ENCODE data around the gene CCDC32.
"Not testable (repeated sequence)": the region's sequence is repeated elsewhere in the genome, so short reads cannot be mapped to it uniquely, and the experiment has no call there.

The CCDC32 gene
- total RNA-seq, result 18.8 to 29.7 reads per million in 2 donors

DNA sequence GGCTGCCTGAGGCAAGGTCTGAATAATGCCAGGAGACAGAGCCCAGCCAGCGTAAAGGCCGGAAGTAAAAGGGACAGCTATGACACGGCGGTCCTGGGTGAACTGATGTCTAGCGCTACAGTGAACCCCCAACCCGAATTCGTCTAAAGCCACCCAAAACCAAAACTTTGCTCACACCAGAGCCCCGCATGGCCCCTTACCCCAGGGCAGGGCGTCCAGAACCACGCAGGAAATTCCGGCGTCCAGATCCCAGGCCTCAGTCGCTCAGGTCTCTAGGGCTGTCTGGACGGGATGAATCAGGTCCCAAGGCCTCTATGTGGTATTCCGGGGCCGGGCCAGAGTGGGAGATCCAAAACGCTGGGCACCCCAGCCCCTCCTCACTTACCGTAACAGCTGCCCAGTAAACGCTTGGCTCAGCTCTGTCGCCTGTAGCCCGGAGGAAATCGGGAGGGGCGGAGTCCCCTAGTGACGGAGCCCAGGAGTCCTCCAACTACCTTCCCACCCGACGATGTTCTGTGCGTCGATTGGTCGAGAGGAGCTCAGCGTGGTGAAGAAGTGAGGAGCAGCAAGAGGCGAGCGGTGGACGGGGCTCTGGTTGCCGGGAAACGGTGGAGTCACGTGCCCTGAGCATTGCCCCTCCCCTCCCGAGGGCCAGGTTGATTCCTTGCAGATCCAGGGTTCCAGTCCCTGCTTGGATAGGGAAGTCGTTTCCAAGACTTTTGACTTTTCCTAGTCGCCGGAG lies at the start of gene CCDC32:
Gene CCDC32 (minus strand): TSS at position 452 of the 742 bp plus-strand sequence. CDS start 2,027 bp downstream, outside the sequence.
- peak; percentile 90 for DNase-seq

GRCh38 chr15:40613080-40613479 lies 48.2 kb upstream of the CCDC32 start:
- DNase-seq, result no peak

GRCh38 chr15:40603935-40604334 lies 39.1 kb upstream of the CCDC32 start:
- no peak for DNase-seq

DNA sequence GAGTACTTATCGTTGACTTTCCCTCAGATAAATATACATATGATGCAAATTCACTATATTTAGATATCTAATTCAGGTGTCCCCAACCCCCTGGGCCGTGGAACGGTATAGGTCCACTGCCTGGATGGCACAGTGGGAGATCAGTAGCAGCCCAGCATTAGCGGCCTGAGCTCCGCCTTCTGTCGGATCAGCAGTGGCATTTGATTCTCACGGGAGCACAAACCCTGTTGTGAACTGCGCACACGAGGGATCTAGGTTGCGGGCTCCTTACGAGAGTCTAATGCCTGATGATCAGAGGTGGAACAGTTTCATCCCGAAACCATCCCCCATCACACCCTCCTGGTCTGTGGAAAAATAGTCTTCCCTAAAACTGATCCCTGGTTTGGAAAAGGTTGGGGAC lies 36.1 kb upstream of the CCDC32 start:
- DNase-seq, result no peak

GRCh38 chr15:40598672-40599071 lies 33.8 kb upstream of the CCDC32 start:
- DNase-seq, result no peak

- no peak for DNase-seq
These were observed 33.3 kb upstream of the CCDC32 start for GRCh38 chr15:40598126-40598525.

- no peak for DNase-seq
These were observed 32.2 kb upstream of the CCDC32 start for GRCh38 chr15:40597024-40597423.

- DNase-seq, result no peak
These were observed 30.9 kb upstream of the CCDC32 start for GRCh38 chr15:40595773-40596172.

GRCh38 chr15:40595219-40595618 lies 30.4 kb upstream of the CCDC32 start:
- no peak for DNase-seq

GRCh38 chr15:40594429-40594836 lies 29.6 kb upstream of the CCDC32 start:
- DNase-seq, result peak; percentile 20

DNA sequence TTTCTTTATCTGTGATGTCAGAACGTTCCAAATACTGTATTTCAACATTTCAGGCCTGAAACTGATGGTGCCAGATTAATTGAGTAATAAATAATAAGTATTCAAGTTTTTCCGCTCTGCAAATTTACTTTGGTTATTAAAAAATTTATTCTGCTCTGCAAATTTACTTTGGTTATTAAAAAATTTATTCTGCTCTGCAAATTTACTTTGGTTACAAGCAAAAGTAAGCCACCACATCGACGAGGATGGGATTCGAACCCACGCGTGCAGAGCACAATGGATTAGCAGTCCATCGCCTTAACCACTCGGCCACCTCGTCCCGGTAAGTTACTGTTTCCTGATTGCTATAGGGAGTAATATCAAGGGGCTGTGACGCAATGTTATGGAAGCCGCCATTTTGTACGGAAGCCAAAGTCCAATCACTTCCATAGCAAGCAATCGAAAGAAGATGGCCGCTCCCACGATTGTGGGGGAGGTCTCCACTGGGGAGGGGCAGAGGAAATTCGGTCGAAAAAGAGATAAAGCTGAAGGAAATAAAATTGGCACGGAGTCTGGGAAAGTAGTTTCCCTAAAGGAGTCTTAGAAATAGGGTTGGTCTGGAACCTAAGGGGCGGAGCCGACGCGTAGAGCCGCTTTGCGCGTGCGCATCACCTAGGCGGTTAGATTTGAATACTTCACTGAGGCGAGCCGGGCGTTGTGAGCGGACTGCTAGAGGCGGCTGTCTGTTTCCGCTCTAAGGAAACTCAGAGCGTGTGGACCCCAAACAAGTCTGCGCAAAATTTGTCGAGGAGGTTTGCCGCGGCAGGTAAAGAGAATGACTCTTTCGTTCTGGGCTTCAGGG lies 29.0 kb upstream of the CCDC32 start, which contains the start of gene KNL1:
Gene KNL1 (plus strand): TSS at position 662 of the 841 bp plus-strand sequence. CDS start 8,683 bp downstream, outside the sequence.
- peak; percentile 80 for DNase-seq

DNA sequence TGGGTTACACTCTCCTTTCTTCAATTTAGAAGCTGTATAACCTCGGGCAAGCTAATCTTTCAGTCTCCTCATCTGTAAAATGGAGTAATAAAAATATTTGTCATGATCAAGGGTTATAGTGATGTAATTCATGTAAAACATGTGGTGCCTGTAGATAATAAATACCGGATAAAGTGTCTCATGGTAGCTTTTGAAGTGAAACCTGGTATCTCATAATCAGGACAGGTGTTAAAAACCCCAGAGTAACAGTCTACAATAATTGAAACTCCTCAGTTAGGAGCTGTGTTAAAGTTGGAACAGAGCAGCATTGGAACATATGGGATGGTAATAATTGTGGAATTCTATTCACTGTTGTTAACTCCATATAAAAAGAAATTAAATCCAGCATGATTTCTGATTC lies 28.3 kb upstream of the CCDC32 start:
- no peak for DNase-seq

DNA sequence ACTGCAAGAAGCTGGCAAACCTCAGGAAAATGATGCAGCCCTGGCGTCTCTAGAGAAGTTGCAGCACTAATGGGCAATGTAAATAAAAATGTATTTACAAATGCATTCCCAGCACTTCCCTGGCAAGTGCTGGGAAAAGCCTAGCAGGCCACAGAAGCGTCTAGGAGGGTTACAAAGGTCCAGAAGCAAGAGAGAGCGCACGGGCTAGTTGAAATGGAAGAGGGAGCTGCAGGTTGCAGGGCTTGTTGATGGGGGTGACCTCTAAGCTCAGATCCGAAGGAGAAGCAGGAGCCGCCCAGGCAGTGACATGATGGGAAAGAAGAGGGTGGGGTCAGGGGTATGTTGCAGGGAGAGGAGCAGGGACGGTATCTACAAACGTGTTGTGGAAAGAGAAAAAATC lies 26.5 kb upstream of the CCDC32 start:
- DNase-seq, result no peak

DNA sequence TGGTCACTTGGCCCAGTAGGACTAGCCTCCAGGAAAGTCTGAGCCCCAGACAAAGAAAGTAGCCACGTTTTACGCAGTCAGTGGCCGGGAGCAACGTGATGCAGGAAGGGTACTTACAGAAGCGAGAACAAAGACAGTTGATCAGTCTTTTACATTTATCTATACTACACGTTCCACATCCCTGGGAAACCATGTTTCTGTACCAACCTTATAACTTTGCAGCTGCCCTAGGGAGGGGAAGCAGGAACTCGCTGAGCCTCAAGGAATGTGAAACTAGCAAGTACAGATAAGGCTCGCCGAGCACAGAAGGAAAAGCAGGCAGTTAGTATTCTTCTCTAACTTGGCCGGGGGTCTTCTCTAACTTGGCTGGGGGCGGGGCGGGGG lies 25.8 kb upstream of the CCDC32 start:
- DNase-seq, result no peak

DNA sequence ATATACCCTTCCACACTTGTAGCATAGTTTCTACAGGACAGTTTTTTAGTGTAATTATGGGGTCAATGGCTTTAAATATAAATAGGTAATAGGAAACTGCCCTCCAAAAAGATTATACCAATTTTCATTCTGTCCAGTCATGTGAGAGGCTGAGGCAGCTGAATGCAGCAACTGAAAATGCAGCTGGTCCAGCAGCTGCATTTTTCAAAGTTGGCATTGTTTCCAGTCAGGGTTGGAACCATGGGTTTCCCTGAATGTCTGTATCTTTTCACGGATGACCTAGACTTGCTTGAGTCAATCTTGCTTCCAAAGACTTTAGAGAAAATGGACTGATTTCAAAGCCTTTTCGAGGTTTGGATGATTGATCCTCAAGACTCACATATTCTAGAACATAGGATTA lies 19.3 kb upstream of the CCDC32 start:
- DNase-seq, result no peak

DNA sequence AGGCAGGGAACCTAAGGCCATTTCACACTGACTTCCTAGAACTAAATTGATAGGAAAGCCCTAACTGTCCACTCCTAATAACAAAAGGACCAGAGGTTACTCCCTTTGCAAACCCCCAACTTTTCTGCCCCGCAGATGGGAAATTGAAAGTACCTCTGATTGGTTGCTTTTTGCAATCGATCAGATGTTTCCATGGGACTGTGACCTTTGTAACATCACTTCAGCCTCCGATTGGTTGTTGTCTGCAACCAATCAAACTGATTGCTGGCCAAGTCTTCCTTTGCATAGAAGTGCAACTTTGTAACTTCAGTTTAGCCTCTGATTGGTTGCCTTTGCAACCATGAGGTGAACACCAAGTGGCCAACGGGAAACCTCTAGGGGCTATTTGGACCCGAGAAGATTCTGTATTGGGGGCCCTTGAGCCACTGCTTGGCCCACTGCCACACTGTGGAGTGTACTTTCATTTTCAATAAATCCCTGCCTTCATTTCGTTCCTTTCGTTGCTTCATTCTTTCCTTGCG lies 17.9 kb upstream of the CCDC32 start:
- no peak for DNase-seq

DNA sequence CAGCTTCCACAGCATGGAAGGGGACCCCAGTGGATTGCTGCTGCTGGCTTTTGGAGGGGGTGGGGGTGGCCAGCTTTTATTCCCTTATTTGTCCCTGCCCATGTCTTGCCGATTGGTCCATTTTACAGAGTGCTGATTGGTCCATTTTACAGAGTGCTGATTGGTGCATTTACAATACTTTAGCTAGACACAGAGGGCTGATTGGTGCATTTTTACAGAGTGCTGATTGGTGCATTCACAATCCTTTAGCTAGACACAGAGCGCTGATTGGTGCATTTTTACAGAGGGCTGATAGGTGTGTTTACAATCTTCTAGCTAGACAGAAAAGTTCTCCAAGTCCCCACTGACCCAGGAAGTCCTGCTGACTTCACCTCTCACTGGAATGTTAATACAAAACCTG lies 17.0 kb upstream of the CCDC32 start:
- DNase-seq, result not testable (repeated sequence)

GRCh38 chr15:40578892-40579291 lies 14.1 kb upstream of the CCDC32 start:
- DNase-seq, result no peak

- DNase-seq, result not testable (repeated sequence)
These were observed 12.1 kb upstream of the CCDC32 start for GRCh38 chr15:40576914-40577313.

DNA sequence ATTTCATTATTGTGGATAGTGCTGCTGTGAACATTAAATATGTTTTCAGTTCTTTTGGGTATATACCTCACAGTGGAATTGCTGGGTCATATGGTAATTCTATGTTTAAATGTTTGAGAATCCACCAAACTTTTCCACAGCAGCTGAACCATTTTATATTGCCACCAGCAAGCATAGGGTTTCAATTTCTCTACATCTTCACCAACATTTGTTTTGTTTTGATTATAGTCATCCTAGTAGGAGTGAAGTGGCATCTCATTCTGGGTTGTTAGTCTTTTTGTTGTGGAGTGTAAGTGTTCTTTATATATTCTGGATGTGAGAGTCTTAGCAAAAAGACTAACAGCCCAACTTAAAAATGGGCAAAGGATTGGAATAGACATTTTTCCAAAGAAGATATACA lies 10.3 kb upstream of the CCDC32 start:
- DNase-seq, result no peak

- peak; percentile 93 for DNase-seq
These were observed 4.5 kb upstream of the CCDC32 start, which contains the start of gene RPUSD2 for GRCh38 chr15:40569129-40569953. Gene RPUSD2, plus strand, starts transcription at chr15:40569299. Its CDS starts 39 bp downstream, at chr15:40569338.

DNA sequence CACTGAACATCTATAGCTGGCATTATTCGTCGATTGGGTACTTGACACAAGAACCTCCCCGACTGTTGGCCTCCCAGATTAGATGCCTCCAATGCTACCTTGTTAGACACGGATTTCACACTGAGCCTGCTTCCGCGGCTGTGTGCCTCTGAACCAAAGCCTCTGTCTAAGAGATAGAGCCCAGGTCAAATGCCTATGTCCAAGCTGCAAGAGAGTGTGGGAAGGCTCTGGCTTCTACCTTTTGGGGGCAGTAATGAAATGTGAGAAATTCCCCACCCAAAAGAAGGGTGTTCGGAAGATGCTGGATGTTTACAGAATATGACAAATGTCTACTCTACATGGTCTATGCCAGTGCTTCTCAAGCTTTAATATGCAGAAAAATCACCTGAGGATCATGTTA lies 2.3 kb upstream of the CCDC32 start:
- no peak for DNase-seq
